Ovary (tissue), 3 donors: Measurements from ENCODE around the gene STMN3.

Experiments
- CTCF ChIP-seq, 3 donors: fragments of 450-650 bp in 2 of 3; fragments of 200-600 bp in 1 of 3; IDR thresholded peaks; one replicate each; pipeline versions ENCODE4 v1.5.1 to v1.8.0; 2016 to 2022; ENCODE audit warnings: antibody characterized with exemption in 3 of 3, mild to moderate bottlenecking in 1 of 3
- POLR2A ChIP-seq: fragments of 450-650 bp; IDR thresholded peaks from one replicate; pipeline ENCODE4 v1.6.1; 2017; ENCODE audit warnings: antibody characterized with exemption, mild to moderate bottlenecking, moderate library complexity
- donor health status: DM: no; HTN: no; CAD: no.

- no peak for TF ChIP-seq CTCF (IDR thresholded peaks at IDR 0.05)
- no peak for TF ChIP-seq POLR2A
These were observed 54.5 kb downstream of the STMN3 start for GRCh38 chr20:63598479-63599395.
